Adrenal gland (tissue), 12 donors: Measurements from ENCODE around the gene DNAJB14. TPM values are rescaled to one million over a fixed set of nuclear protein-coding genes. Genes with fewer than 3 reads are reported as not detected.

Experiments
- DNase-seq, 7 donors: peaks; one replicate each; pipeline ENCODE4 v3.0.0-alpha.2; 2019 to 2020
- H3K27ac ChIP-seq, 5 donors: fragments of 200-600 bp; sonication (generic) in 4 of 5; 1 replicate in 3 of 5; 2 replicates in 2 of 5; pipeline versions ENCODE4 v1.5.1 to v1.8.0; 2016 to 2020; ENCODE audit warnings: mild to moderate bottlenecking in 1 of 5
- H3K27me3 ChIP-seq: fragments of 200-600 bp; 2 replicates; pipeline ENCODE4 v1.8.0; 2021
- H3K36me3 ChIP-seq, 2 donors: fragments of 200-600 bp; replicated peaks in 1 of 2; 1 replicate in 1 of 2; 2 replicates in 1 of 2; pipeline versions ENCODE4 v1.5.1 to v1.8.0; 2018 to 2022
- H3K4me1 ChIP-seq, 2 donors: fragments of 200-600 bp; replicated peaks in 1 of 2; 1 replicate in 1 of 2; 2 replicates in 1 of 2; pipeline versions ENCODE4 v1.5.1 to v1.8.0; 2018 to 2021
- H3K4me3 ChIP-seq, 4 donors: fragments of 200-600 bp; sonication (generic) in 3 of 4; one replicate each; pipeline ENCODE4 v1.5.1; 2016 to 2018
- H3K9me3 ChIP-seq, 3 donors: fragments of 200-600 bp; sonication (generic) in 1 of 3; replicated peaks in 1 of 3; 1 replicate in 2 of 3; 2 replicates in 1 of 3; pipeline versions ENCODE4 v1.5.1 to v1.8.0; 2016 to 2021
- POLR2A ChIP-seq, 2 donors: fragments of 450-650 bp; IDR thresholded peaks; one replicate each; pipeline ENCODE4 v1.6.1; 2017; ENCODE audit warnings: antibody characterized with exemption in 2 of 2, mild to moderate bottlenecking in 2 of 2, moderate library complexity in 1 of 2
- WGBS, 4 donors: extraction: QIAGEN DNeasy Blood & Tissue Kit in 2 of 4; methylation state at CpG; one replicate each; pipeline versions ENCODE4 v1.1.5 to v1.1.7; 2013 to 2017; 5-methylcytosine and 5-hydroxymethylcytosine counted together
- intact Hi-C, 2 donors: fragments of 100-400 bp; cut with DNase I; formaldehyde crosslinking; loops; one replicate each; pipeline versions ENCODE4 v1.14.1 to v1.15.0; 2022 to 2023
- polyA plus RNA-seq, 3 donors: library from polyadenylated mRNA; stranded (reverse); fragments of 200-250 nt in 2 of 3; fragments of 350-450 nt in 1 of 3; fragmentation: Illumina TruSeq in 1 of 3; extraction: RNeasy Lipid Tissue Mini Kit (QIAGEN cat#74804) in 1 of 3; gene quantifications; one replicate each; pipeline ENCODE4 v1.2.3, GENCODE V29; 2013 to 2014
- total RNA-seq, 9 donors: library from RNA; depleted of rRNA in 4 of 9; stranded (reverse); fragments of >200 nt in 4 of 9; fragments of 120-200 nt in 1 of 9; fragmentation: NEBNext Ultra II Directional in 1 of 9; extraction: Animal tissue kit (Norgen Biotek cat#: 25700) in 1 of 9; gene quantifications; one replicate each; pipeline versions ENCODE4 v1.1.0 to v1.2.4, GENCODE V29; 2013 to 2023
- TF ChIP-seq, protein P1 (sequence below), 6 experiments: fragments of 450-650 bp in 4 of 6; fragments of 200-600 bp in 2 of 6; sonication (generic) in 1 of 6; IDR thresholded peaks; 1 replicate in 5 of 6; 2 replicates in 1 of 6; pipeline versions ENCODE4 v1.5.1 to v1.8.0; 2016 to 2021; ENCODE audit warnings: antibody characterized with exemption in 6 of 6, mild to moderate bottlenecking in 2 of 6, moderate library complexity in 1 of 6
- donor health status: healthy with polysubstance abuse.
- donor health status: Bipolar disorder and iron deficiency.
- donor health status: DM: yes; HTN: yes; CAD: no.
- donor health status: DM: no; HTN: no; CAD: no.
- donor health status: DM: no; HTN: no; CAD: no.
- donor health status: DM: yes; HTN: yes; CAD: no.

Gene DNAJB14
- total and polyA plus RNA-seq, 12 donors, result 7.2 to 53.7 (median 33.3) TPM

DNA sequence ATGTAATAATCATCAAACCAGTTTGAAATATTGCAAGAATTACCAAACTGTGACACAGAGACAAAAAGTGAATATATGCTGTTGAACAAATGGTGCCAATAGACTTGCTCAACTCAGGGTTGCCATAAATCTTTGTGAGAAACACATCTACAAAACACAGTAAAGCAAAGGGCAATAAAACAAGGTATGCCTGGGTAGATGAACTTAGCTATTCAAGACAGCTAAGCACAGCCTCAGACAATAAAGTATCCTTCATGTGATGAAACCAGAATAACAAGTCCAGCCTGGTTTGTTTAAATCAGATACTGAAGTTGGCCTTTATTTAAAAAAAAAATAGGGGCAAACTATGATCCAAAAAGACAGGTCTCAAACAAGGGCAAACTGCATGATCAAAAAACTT is 71.3 kb downstream of the DNAJB14 start:
- Histone ChIP-seq H3K27me3 (no peaks in the 10 kb centered on the region), H3K4me3 (no peak overlapping the region), H3K4me1 (no peaks in the 10 kb centered on the region), H3K27ac (no peak overlapping the region), H3K9me3 (no peaks in the 10 kb centered on the region), H3K36me3 (peaks cover 0 to 21% of the 10 kb centered on the region in 2 donors)
- intact Hi-C loops, result no loop called here
- DNase-seq, result no peak
- TF ChIP-seq, protein P1, sequence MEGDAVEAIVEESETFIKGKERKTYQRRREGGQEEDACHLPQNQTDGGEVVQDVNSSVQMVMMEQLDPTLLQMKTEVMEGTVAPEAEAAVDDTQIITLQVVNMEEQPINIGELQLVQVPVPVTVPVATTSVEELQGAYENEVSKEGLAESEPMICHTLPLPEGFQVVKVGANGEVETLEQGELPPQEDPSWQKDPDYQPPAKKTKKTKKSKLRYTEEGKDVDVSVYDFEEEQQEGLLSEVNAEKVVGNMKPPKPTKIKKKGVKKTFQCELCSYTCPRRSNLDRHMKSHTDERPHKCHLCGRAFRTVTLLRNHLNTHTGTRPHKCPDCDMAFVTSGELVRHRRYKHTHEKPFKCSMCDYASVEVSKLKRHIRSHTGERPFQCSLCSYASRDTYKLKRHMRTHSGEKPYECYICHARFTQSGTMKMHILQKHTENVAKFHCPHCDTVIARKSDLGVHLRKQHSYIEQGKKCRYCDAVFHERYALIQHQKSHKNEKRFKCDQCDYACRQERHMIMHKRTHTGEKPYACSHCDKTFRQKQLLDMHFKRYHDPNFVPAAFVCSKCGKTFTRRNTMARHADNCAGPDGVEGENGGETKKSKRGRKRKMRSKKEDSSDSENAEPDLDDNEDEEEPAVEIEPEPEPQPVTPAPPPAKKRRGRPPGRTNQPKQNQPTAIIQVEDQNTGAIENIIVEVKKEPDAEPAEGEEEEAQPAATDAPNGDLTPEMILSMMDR (IDR thresholded peaks at IDR 0.05), result no peak
- TF ChIP-seq POLR2A (IDR thresholded peaks at IDR 0.05), result no peak

GRCh38 chr4:99872570-99872969 is 73.8 kb downstream of the DNAJB14 start:
- Histone ChIP-seq H3K4me1 (no peaks in the 10 kb centered on the region), H3K27me3 (no peaks in the 10 kb centered on the region), H3K9me3 (no peaks in the 10 kb centered on the region), H3K27ac (no peak overlapping the region), H3K36me3 (no peaks in the 10 kb centered on the region), H3K4me3 (no peak overlapping the region)
- DNase-seq, result no peak
- no peak for TF ChIP-seq POLR2A (IDR thresholded peaks at IDR 0.05)
- TF ChIP-seq, protein P1 (IDR thresholded peaks at IDR 0.05), result no peak
- intact Hi-C loops, result no loop called here

GRCh38 chr4:99868126-99868596 is 78.3 kb downstream of the DNAJB14 start:
- no peak for DNase-seq
- H3K27me3 ChIP-seq, result no peaks in the 10 kb centered on the region
- intact Hi-C loops, result no loop called here
- H3K4me1 ChIP-seq, result no peaks in the 10 kb centered on the region
- H3K9me3 ChIP-seq, result no peaks in the 10 kb centered on the region
- H3K4me3 ChIP-seq, result no peak overlapping the region
- no peak overlapping the region for H3K27ac ChIP-seq
- TF ChIP-seq POLR2A (IDR thresholded peaks at IDR 0.05), result no peak
- TF ChIP-seq, protein P1 (IDR thresholded peaks at IDR 0.05), result no peak
- no peaks in the 10 kb centered on the region for H3K36me3 ChIP-seq
- WGBS, 4 donors, result 65 to 74% (median 71%) methylated on average over 8 of the region's 8 CpGs

- 54 to 60% (median 58%) methylated on average over 3 of the region's 3 CpGs for WGBS, 4 donors
- no peak overlapping the region for H3K27ac ChIP-seq
- no peaks in the 10 kb centered on the region for H3K4me1 ChIP-seq
- DNase-seq, result no peak
- TF ChIP-seq, protein P1 (IDR thresholded peaks at IDR 0.05), result no peak
- TF ChIP-seq POLR2A (IDR thresholded peaks at IDR 0.05), result no peak
- peaks cover 0 to 7% (median 0%) of the 10 kb centered on the region in 3 donors for H3K9me3 ChIP-seq
- H3K36me3 ChIP-seq, result no peaks in the 10 kb centered on the region
- intact Hi-C loops, result no loop called here
- no peak overlapping the region for H3K4me3 ChIP-seq
- no peaks in the 10 kb centered on the region for H3K27me3 ChIP-seq
Observed at GRCh38 chr4:99863804-99864203, 82.6 kb downstream of the DNAJB14 start.
